Measurements from ENCODE around the gene CENPE.

DNA sequence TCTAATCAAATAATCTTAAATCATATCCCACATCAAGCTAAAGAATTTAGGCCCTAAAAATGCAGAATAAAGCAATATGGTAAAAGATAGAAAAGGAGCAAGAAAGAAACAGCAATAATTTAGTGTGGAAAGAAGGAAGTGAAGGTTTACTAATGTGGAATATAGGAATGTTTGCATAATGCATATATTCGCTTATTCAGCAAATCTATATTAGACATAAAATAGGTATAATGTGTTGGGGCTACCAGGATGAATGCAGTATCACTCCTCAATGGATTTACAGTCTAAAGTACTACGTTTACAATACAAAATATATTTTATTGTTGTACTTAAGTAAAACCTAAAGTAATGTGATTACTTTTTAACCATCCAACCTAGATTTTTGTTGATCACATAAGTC, 4.7 kb downstream of the CENPE start:
- TF ChIP-seq, protein P1, sequence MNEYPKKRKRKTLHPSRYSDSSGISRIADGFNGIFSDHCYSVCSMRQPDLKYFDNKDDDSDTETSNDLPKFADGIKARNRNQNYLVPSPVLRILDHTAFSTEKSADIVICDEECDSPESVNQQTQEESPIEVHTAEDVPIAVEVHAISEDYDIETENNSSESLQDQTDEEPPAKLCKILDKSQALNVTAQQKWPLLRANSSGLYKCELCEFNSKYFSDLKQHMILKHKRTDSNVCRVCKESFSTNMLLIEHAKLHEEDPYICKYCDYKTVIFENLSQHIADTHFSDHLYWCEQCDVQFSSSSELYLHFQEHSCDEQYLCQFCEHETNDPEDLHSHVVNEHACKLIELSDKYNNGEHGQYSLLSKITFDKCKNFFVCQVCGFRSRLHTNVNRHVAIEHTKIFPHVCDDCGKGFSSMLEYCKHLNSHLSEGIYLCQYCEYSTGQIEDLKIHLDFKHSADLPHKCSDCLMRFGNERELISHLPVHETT (tag by site-specific recombination; IDR thresholded peaks at IDR 0.05) = no peak
- no peak for TF ChIP-seq CTCF (tag by site-specific recombination; IDR thresholded peaks at IDR 0.05)
- TF ChIP-seq ZNF423 (tag by site-specific recombination; IDR thresholded peaks at IDR 0.05) = no peak
- TF ChIP-seq ZBTB8A (tag by site-specific recombination; IDR thresholded peaks at IDR 0.05) = no peak
- TF ChIP-seq, protein P2, sequence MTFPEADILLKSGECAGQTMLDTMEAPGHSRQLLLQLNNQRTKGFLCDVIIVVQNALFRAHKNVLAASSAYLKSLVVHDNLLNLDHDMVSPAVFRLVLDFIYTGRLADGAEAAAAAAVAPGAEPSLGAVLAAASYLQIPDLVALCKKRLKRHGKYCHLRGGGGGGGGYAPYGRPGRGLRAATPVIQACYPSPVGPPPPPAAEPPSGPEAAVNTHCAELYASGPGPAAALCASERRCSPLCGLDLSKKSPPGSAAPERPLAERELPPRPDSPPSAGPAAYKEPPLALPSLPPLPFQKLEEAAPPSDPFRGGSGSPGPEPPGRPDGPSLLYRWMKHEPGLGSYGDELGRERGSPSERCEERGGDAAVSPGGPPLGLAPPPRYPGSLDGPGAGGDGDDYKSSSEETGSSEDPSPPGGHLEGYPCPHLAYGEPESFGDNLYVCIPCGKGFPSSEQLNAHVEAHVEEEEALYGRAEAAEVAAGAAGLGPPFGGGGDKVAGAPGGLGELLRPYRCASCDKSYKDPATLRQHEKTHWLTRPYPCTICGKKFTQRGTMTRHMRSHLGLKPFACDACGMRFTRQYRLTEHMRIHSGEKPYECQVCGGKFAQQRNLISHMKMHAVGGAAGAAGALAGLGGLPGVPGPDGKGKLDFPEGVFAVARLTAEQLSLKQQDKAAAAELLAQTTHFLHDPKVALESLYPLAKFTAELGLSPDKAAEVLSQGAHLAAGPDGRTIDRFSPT (tag by site-specific recombination; IDR thresholded peaks at IDR 0.05) = no peak
- TF ChIP-seq, protein P3, sequence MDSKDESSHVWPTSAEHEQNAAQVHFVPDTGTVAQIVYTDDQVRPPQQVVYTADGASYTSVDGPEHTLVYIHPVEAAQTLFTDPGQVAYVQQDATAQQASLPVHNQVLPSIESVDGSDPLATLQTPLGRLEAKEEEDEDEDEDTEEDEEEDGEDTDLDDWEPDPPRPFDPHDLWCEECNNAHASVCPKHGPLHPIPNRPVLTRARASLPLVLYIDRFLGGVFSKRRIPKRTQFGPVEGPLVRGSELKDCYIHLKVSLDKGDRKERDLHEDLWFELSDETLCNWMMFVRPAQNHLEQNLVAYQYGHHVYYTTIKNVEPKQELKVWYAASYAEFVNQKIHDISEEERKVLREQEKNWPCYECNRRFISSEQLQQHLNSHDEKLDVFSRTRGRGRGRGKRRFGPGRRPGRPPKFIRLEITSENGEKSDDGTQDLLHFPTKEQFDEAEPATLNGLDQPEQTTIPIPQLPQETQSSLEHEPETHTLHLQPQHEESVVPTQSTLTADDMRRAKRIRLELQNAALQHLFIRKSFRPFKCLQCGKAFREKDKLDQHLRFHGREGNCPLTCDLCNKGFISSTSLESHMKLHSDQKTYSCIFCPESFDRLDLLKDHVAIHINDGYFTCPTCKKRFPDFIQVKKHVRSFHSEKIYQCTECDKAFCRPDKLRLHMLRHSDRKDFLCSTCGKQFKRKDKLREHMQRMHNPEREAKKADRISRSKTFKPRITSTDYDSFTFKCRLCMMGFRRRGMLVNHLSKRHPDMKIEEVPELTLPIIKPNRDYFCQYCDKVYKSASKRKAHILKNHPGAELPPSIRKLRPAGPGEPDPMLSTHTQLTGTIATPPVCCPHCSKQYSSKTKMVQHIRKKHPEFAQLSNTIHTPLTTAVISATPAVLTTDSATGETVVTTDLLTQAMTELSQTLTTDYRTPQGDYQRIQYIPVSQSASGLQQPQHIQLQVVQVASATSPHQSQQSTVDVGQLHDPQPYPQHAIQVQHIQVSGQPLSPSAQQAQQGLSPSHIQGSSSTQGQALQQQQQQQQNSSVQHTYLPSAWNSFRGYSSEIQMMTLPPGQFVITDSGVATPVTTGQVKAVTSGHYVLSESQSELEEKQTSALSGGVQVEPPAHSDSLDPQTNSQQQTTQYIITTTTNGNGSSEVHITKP (tag by site-specific recombination; IDR thresholded peaks at IDR 0.05) = no peak
- TF ChIP-seq ZNF155 (tag by site-specific recombination; IDR thresholded peaks at IDR 0.05) = no peak
- no peak for TF ChIP-seq ZNF146 (tag by site-specific recombination; IDR thresholded peaks at IDR 0.05)
- TF ChIP-seq ZNF174 (tag by site-specific recombination; IDR thresholded peaks at IDR 0.05) = no peak
- no peak for TF ChIP-seq BCL11B (tag by site-specific recombination; IDR thresholded peaks at IDR 0.05; ENCODE audit: low read depth)
- TF ChIP-seq, protein P4, sequence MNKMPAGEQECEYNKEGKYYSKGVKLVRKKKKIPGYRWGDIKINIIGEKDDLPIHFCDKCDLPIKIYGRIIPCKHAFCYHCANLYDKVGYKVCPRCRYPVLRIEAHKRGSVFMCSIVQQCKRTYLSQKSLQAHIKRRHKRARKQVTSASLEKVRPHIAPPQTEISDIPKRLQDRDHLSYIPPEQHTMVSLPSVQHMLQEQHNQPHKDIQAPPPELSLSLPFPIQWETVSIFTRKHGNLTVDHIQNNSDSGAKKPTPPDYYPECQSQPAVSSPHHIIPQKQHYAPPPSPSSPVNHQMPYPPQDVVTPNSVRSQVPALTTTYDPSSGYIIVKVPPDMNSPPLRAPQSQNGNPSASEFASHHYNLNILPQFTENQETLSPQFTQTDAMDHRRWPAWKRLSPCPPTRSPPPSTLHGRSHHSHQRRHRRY (tag by site-specific recombination; IDR thresholded peaks at IDR 0.05) = no peak
- TF ChIP-seq, protein P5, sequence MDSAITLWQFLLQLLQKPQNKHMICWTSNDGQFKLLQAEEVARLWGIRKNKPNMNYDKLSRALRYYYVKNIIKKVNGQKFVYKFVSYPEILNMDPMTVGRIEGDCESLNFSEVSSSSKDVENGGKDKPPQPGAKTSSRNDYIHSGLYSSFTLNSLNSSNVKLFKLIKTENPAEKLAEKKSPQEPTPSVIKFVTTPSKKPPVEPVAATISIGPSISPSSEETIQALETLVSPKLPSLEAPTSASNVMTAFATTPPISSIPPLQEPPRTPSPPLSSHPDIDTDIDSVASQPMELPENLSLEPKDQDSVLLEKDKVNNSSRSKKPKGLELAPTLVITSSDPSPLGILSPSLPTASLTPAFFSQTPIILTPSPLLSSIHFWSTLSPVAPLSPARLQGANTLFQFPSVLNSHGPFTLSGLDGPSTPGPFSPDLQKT (IDR thresholded peaks at IDR 0.05; ENCODE audit: borderline replicate concordance, low read depth, low read length) = no peak
- TF ChIP-seq ZNF391 (tag by site-specific recombination; IDR thresholded peaks at IDR 0.05; ENCODE audit: borderline replicate concordance, low read depth) = no peak
- no peak for TF ChIP-seq ZNF138 (tag by site-specific recombination; IDR thresholded peaks at IDR 0.05; ENCODE audit: borderline replicate concordance)

Data from HEK293 (cell line).